Natural killer cell treated with Interleukin-12 subunit alpha and Interleukin-12 subunit beta and Interleukin-15 and Interleukin-18, amount 100 ng/mL, for 72 hours (primary cell): ENCODE measurements around the gene CFAP298. TPM values are rescaled to one million over a fixed set of nuclear protein-coding genes. Genes with fewer than 3 reads are reported as not detected.

Source experiments
- ATAC-seq, 2 donors: fragments of 150-1000 bp; cut with Tn5 transposase in 1 of 2; sonication (Bioruptor Pico), chemical (Tn5 transposase) in 1 of 2; 2 replicates each; pipeline ENCODE4 v1.10.0; 2021
- DNase-seq: peaks from one replicate; pipeline ENCODE4 v3.0.0; 2022; ENCODE audit warnings: low spot score
- H3K27ac Mint-ChIP-seq, 2 donors: 1 replicate in 1 of 2; 2 replicates in 1 of 2; pipeline ENCODE4 v1.8.0; 2022; ENCODE audit warnings: mixed read lengths in 2 of 2, mild to moderate bottlenecking in 1 of 2, moderate library complexity in 1 of 2
- H3K27me3 Mint-ChIP-seq, 2 donors: 1 replicate in 1 of 2; 2 replicates in 1 of 2; pipeline ENCODE4 v1.8.0; 2022; ENCODE audit warnings: mixed read lengths in 2 of 2
- H3K36me3 Mint-ChIP-seq: one replicate; pipeline ENCODE4 v1.8.0; 2022; ENCODE audit warnings: mixed read lengths
- H3K4me1 Mint-ChIP-seq, 2 donors: 1 replicate in 1 of 2; 2 replicates in 1 of 2; pipeline ENCODE4 v1.8.0; 2022; ENCODE audit warnings: low read depth in 2 of 2, mixed read lengths in 2 of 2, mild to moderate bottlenecking in 1 of 2
- H3K4me3 Mint-ChIP-seq: one replicate; pipeline ENCODE4 v1.8.0; 2022; ENCODE audit warnings: mixed read lengths
- H3K9me3 Mint-ChIP-seq: 2 replicates; pipeline ENCODE4 v1.8.0; 2022; ENCODE audit warnings: mixed read lengths
- total RNA-seq, 2 donors: library from RNA; stranded (reverse); gene quantifications; one replicate each; pipeline ENCODE4 v1.2.3, GENCODE V29; 2022

Gene CFAP298
- total RNA-seq, 2 donors from 2014 or later, result 31.0 to 37.6 TPM

DNA sequence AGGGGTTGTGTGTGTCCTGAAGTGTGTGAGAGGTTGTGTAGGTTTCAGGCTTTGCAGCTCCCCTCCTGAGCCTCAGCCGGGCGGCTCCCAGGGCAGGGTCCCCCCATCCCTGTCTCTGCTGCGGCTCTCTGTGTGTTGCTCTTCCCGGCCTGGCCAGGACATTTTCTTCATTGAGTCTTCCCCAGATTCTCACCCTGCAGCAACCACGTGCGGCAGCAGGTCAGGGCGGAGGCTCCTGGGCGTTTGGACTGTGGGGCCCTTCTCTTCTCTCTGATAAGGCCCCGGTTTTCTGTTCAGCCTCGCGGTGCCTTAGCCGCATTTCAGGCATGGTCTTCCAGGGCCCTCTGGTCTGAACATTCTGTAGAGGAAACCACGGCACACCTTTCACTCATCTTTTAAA, 25.1 kb downstream of the CFAP298 start:
- H3K9me3 Mint-ChIP-seq, result no peaks in the 10 kb centered on the region
- H3K4me1 Mint-ChIP-seq, result no peaks in the 10 kb centered on the region
- ATAC-seq, result no peak
- H3K36me3 Mint-ChIP-seq, result no peaks in the 10 kb centered on the region
- H3K27me3 Mint-ChIP-seq, result no peaks in the 10 kb centered on the region
- DNase-seq, result no peak
- no peak overlapping the region for H3K4me3 Mint-ChIP-seq
- H3K27ac Mint-ChIP-seq, result no peak overlapping the region

GRCh38 chr21:32585970-32586369, 26.2 kb downstream of the CFAP298 start:
- Mint-ChIP-seq H3K4me3 (no peak overlapping the region), H3K9me3 (no peaks in the 10 kb centered on the region), H3K36me3 (no peaks in the 10 kb centered on the region), H3K27me3 (no peaks in the 10 kb centered on the region), H3K27ac (no peak overlapping the region), H3K4me1 (no peaks in the 10 kb centered on the region)
- DNase-seq (no peak), ATAC-seq (no peak)

DNA sequence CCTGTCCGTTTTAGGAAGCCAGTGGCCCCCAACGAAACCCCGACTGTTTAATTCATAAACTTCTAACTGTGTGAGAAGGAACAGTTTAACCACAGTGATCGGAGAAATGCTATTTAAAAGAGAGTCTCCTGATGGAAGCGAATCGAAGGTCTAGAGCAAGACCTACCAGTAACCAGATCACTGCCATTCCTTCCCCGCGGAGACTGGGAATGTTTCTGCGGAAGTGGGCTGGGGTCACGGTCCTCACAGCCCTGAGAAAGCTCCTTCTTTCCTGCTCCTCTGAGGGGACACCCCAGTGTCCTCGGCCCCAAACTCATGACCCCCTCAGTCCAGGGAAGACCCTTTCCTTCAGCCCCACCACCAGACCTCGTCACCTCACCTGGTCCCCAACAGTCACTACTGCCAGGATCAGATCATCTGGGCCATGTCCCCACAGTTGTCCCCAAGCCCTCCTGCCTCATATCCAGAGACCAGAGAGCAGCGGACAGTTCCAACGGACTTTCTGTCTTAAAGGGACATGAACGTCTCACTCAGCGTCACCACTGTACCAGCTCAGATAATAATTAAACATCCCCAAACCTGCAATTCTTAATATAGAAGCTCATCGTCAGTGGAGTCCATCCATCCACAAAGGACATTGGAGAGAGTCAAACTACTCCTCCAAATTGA, 27.0 kb downstream of the CFAP298 start, which contains the start of gene TCP10L:
TSS of gene TCP10L (minus strand) at position 482 of the 669 bp plus-strand sequence. CDS start 1,219 bp downstream, outside the sequence.
- no peaks in the 10 kb centered on the region for H3K27me3 Mint-ChIP-seq

DNA sequence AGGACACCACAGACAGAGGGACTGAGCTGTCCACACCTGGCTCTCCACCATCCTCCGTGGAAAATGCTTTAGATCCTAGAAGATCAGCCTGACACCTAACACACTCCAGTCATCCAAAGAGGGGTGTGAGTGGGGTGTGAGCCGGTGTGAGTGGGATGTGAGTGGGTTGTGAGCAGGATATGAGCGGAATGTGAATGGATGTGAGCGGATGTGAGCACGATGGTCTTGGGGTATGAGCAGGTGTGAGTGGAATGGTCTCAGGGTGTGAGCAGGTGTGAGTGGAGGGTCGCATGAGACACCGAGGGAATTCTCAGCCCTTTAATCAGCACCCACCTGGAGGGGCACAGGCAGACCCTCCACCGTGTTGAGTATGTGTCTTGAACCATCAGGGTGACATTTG, 27.7 kb downstream of the CFAP298 start:
- Mint-ChIP-seq H3K36me3 (no peaks in the 10 kb centered on the region), H3K27ac (no peak overlapping the region), H3K4me1 (no peaks in the 10 kb centered on the region), H3K4me3 (no peak overlapping the region), H3K27me3 (no peaks in the 10 kb centered on the region), H3K9me3 (no peaks in the 10 kb centered on the region)
- DNase-seq (no peak), ATAC-seq (peak in 1 of 2 donors; percentile 23)

More for the DNA sequence above, 27.0 kb downstream of the CFAP298 start, which contains the start of gene TCP10L:
- Mint-ChIP-seq H3K4me1 (no peaks in the 10 kb centered on the region), H3K9me3 (no peaks in the 10 kb centered on the region), H3K4me3 (no peak within 1 kb of the TSS), H3K36me3 (no peaks in the 10 kb centered on the region), H3K27ac (no peak within 1 kb of the TSS)
- DNase-seq (no peak), ATAC-seq (no peak)

GRCh38 chr21:32581732-32582131, 30.4 kb downstream of the CFAP298 start:
- ATAC-seq, result no peak
- Mint-ChIP-seq H3K27me3 (no peaks in the 10 kb centered on the region), H3K4me3 (no peak overlapping the region), H3K4me1 (no peaks in the 10 kb centered on the region), H3K9me3 (no peaks in the 10 kb centered on the region), H3K27ac (no peak overlapping the region), H3K36me3 (no peaks in the 10 kb centered on the region)
- DNase-seq, result no peak

DNA sequence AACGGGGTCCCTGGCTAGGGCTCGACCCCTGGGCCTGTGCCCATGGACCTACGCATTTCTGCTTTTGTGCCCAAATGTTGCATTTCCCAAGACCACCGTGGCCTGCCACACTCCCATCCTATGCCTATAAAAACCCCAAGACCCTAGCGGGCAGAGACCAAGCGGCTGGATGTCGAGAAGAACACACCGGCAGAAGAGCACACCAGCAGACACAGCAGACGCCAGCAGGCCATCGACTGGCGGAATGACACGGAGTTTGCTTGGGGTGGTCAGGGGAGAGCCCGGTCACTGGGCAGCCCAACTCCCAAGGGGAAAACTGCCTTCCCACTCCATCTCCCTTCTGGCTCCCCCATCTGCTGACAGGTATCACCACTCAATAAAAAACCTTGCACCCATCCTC, 31.2 kb downstream of the CFAP298 start:
- Mint-ChIP-seq H3K4me3 (no peak overlapping the region), H3K36me3 (no peaks in the 10 kb centered on the region), H3K9me3 (no peaks in the 10 kb centered on the region), H3K4me1 (no peaks in the 10 kb centered on the region), H3K27me3 (no peaks in the 10 kb centered on the region), H3K27ac (no peak overlapping the region)
- ATAC-seq, result no peak
- no peak for DNase-seq

- DNase-seq, result no peak
- H3K9me3 Mint-ChIP-seq, result no peaks in the 10 kb centered on the region
- H3K36me3 Mint-ChIP-seq, result no peaks in the 10 kb centered on the region
- ATAC-seq, result peak in 1 of 2 donors; percentile 51
- no peaks in the 10 kb centered on the region for H3K4me1 Mint-ChIP-seq
- H3K27ac Mint-ChIP-seq, result no peak overlapping the region
- no peak overlapping the region for H3K4me3 Mint-ChIP-seq
- no peaks in the 10 kb centered on the region for H3K27me3 Mint-ChIP-seq
Measured at GRCh38 chr21:32578107-32578691, 34.0 kb downstream of the CFAP298 start.

DNA sequence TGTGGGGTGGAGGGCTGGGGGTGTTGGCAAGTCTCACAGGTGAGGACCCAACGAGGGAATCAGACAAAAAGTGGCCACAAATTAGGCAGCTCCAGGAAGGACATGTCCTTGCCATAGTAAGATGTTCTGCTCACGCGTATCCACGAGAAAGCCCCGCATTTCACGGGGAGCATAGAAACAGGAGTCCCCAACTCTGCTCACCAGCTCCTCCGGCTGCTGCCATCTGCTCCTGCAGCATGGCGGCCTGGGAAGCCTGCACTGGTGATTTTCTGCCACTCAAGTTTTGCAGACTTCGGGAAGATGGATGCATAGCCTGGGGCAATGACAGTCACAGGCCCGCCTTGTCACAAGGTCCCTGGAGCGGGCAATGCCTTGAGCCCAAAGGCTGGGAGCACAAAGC, 36.2 kb downstream of the CFAP298 start:
- Mint-ChIP-seq H3K36me3 (no peaks in the 10 kb centered on the region), H3K27ac (no peak overlapping the region), H3K27me3 (no peaks in the 10 kb centered on the region), H3K4me3 (no peak overlapping the region), H3K4me1 (peaks cover 0 to under 1% of the 10 kb centered on the region in 2 donors), H3K9me3 (no peaks in the 10 kb centered on the region)
- no peak for ATAC-seq
- DNase-seq, result no peak

GRCh38 chr21:32574946-32575925, 36.9 kb downstream of the CFAP298 start:
- DNase-seq, result no peak
- Mint-ChIP-seq H3K9me3 (no peaks in the 10 kb centered on the region), H3K27me3 (no peaks in the 10 kb centered on the region), H3K4me1 (peaks cover 0 to 9% of the 10 kb centered on the region in 2 donors), H3K36me3 (no peaks in the 10 kb centered on the region), H3K4me3 (no peak overlapping the region), H3K27ac (no peak overlapping the region)
- ATAC-seq, result peak; percentile 32 to 43

- no peaks in the 10 kb centered on the region for H3K9me3 Mint-ChIP-seq
- ATAC-seq, result no peak
Measured at GRCh38 chr21:32572574-32573420, 39.4 kb downstream of the CFAP298 start.

GRCh38 chr21:32570456-32570855, 41.7 kb downstream of the CFAP298 start:
- Mint-ChIP-seq H3K9me3 (no peaks in the 10 kb centered on the region), H3K4me3 (peak overlapping the region; percentile 94), H3K36me3 (peaks cover 11% of the 10 kb centered on the region), H3K27ac (peak overlapping the region; percentile 56 to 86), H3K27me3 (no peaks in the 10 kb centered on the region), H3K4me1 (peaks cover 12 to 29% of the 10 kb centered on the region in 2 donors)
- DNase-seq (no peak), ATAC-seq (no peak)

More at GRCh38 chr21:32572574-32573420, 39.4 kb downstream of the CFAP298 start:
- no peaks in the 10 kb centered on the region for H3K36me3 Mint-ChIP-seq
- no peak overlapping the region for H3K4me3 Mint-ChIP-seq
- H3K27ac Mint-ChIP-seq, result no peak overlapping the region
- no peak for DNase-seq
- H3K27me3 Mint-ChIP-seq, result no peaks in the 10 kb centered on the region
- H3K4me1 Mint-ChIP-seq, result peaks cover 12 to 29% of the 10 kb centered on the region in 2 donors

DNA sequence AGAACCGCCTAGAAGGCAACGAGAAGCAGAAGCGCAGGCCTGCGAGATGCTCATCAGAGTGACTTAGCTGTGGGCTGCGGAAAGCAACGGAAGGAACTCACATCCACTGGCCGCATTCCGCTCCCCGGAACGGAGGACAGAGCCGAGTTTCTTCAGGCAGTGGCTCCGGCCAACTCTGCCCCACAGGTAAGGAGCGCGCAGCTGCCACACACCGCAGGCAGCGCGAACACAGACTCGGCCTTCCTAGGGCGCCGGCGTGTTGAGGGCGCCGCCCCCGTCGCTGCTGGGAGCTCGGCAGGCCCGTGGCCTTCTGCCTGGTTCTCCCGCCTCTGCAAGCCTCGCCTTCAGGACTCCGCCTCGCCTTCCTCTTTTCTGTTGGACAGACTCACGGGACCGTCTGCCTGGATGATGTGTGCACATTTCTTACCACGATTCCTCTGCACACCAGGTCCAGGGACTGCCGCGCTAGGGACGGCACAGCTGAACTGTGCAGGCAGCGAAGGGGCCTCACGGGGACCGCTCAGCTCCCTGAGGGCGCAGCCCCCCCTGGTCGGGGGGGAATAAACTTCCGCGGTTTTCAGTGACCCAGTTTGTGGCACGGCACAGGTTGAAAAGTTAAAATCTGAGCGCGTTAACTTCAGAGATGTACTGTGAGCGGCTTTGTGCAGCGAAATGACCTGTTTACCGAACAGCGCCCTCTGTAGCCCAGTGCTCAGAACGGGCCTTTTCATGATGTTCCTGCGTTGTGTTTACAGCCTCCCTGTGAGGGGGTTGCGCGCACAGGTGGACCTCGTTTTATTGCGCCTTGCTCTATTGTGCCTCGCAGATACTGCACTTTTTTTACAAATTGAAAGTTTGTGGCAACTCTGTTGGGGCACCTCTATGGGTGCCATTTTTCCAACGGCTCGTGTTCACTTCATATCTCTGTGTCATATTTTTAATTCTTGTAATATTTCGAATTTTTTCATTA, 42.6 kb downstream of the CFAP298 start:
- DNase-seq (peak; percentile 85), ATAC-seq (peak; percentile 91)
- peak overlapping the region; percentile 56 to 86 for H3K27ac Mint-ChIP-seq
- H3K4me3 Mint-ChIP-seq, result peak overlapping the region; percentile 94
- no peaks in the 10 kb centered on the region for H3K27me3 Mint-ChIP-seq
- H3K9me3 Mint-ChIP-seq, result no peaks in the 10 kb centered on the region
- H3K36me3 Mint-ChIP-seq, result peaks cover 20% of the 10 kb centered on the region
- peaks cover 12 to 29% of the 10 kb centered on the region in 2 donors for H3K4me1 Mint-ChIP-seq
